COLO668 (cell line): ENCODE measurements around the gene CCDC71.

Experiments used
- DNase-seq: peaks from one replicate; lab custom pipeline; 2025; ENCODE audit not compliant: unreplicated experiment; lab: John Stamatoyannopoulos, UW

The CCDC71 gene

GRCh38 chr3:49171119-49171774 lies 5.1 kb upstream of the CCDC71 start, which contains the start of gene KLHDC8B:
KLHDC8B (plus strand) TSS chr3:49171598; CDS start chr3:49172770, 1,172 bp downstream.
- DNase-seq: peak; percentile 60

- DNase-seq: no peak
Observed at GRCh38 chr3:49170744-49171118, 4.6 kb upstream of the CCDC71 start.

GRCh38 chr3:49166752-49167556 lies 823 bp upstream of the CCDC71 start:
- no peak for DNase-seq

GRCh38 chr3:49164983-49165720 lies 979 bp downstream of the CCDC71 start:
- DNase-seq: peak; percentile 1

GRCh38 chr3:49163609-49164008 lies 2.5 kb downstream of the CCDC71 start:
- DNase-seq: no peak

- no peak for DNase-seq
Observed at GRCh38 chr3:49162751-49163419, 3.2 kb downstream of the CCDC71 start.

- no peak for DNase-seq
Observed at GRCh38 chr3:49161808-49162530, 4.2 kb downstream of the CCDC71 start.

GRCh38 chr3:49161197-49161596 lies 4.9 kb downstream of the CCDC71 start:
- no peak for DNase-seq

GRCh38 chr3:49158792-49159191 lies 7.3 kb downstream of the CCDC71 start:
- no peak for DNase-seq

- DNase-seq: peak; percentile 30
Observed at GRCh38 chr3:49158103-49158709, 7.9 kb downstream of the CCDC71 start.

- no peak for DNase-seq
Observed at GRCh38 chr3:49157289-49157688, 8.8 kb downstream of the CCDC71 start.

- DNase-seq: no peak
Observed at GRCh38 chr3:49153349-49153912, 12.7 kb downstream of the CCDC71 start.

GRCh38 chr3:49151610-49152009 lies 14.5 kb downstream of the CCDC71 start:
- DNase-seq: no peak

GRCh38 chr3:49148159-49148558 lies 18.0 kb downstream of the CCDC71 start:
- DNase-seq: no peak

- DNase-seq: no peak
Observed at GRCh38 chr3:49140080-49140479, 26.1 kb downstream of the CCDC71 start.

- no peak for DNase-seq
Observed at GRCh38 chr3:49135499-49135898, 30.6 kb downstream of the CCDC71 start.

GRCh38 chr3:49134471-49135265 lies 31.5 kb downstream of the CCDC71 start:
- DNase-seq: no peak

- DNase-seq: peak; percentile 65
Observed at GRCh38 chr3:49133226-49133951, 32.7 kb downstream of the CCDC71 start.
